IMR-90 (cell line): ENCODE results near the gene DVL2. TPM values are rescaled to one million over a fixed set of nuclear protein-coding genes. Genes with fewer than 3 reads are reported as not detected.

Experiments
- ATAC-seq: fragments of 200-7000 bp; cut with Tn5 transposase; 2 replicates; pipeline ENCODE4 v1.9.1; 2020; ENCODE audit warnings: low read depth, mild to moderate bottlenecking, moderate library complexity
- BruUV-seq: library from RNA; stranded (reverse); fragments of 400-500 nt; replicated peaks from 2 replicates; lab custom pipeline; 2021; lab: Mats Ljungman, UMichigan
- CTCF ChIA-PET: fragments of 300-600 bp; formaldehyde crosslinking; extraction: SDS; loops from one replicate; lab custom pipeline; 2021; ENCODE audit warnings: antibody characterized with exemption; lab: Yijun Ruan, JAX
- POLR2A ChIA-PET: fragments of 300-600 bp; sonication (Branson Sonifier 250); formaldehyde crosslinking; loops from one replicate; lab custom pipeline; 2022; ENCODE audit warnings: antibody characterized with exemption; ENCODE audit not compliant: unreplicated experiment; lab: Charles Lee
- DNase-seq: peaks from one replicate; pipeline ENCODE4 v3.0.0; 2013
- H2AFZ ChIP-seq: replicated peaks from 2 replicates; pipeline ENCODE3; 2013; ENCODE audit warnings: low read length, mild to moderate bottlenecking; ENCODE audit not compliant: poor library complexity
- H2AK5ac ChIP-seq: 2 replicates; pipeline ENCODE4 v1.6.1; 2013; ENCODE audit warnings: low read depth, low read length, inconsistent platforms
- H2AK9ac ChIP-seq: replicated peaks from 2 replicates; pipeline ENCODE3; 2013; ENCODE audit warnings: mild to moderate bottlenecking, low read depth, low read length, moderate library complexity; ENCODE audit not compliant: poor library complexity
- H2BK120ac ChIP-seq: 2 replicates; pipeline ENCODE4 v1.6.1; 2013; ENCODE audit warnings: low read depth, low read length, inconsistent platforms
- H2BK15ac ChIP-seq: 3 replicates; pipeline ENCODE4 v1.6.1; 2013; ENCODE audit warnings: low read depth, low read length, inconsistent platforms
- H2BK20ac ChIP-seq: 2 replicates; pipeline ENCODE4 v1.6.1; 2013; ENCODE audit warnings: low read depth, mild to moderate bottlenecking, inconsistent platforms, low read length, moderate library complexity
- H2BK5ac ChIP-seq: 2 replicates; pipeline ENCODE4 v1.6.1; 2013; ENCODE audit warnings: mild to moderate bottlenecking, low read depth, low read length, inconsistent platforms; ENCODE audit not compliant: poor library complexity, severe bottlenecking
- H3K14ac ChIP-seq: replicated peaks from 2 replicates; pipeline ENCODE4 v1.6.1; 2013; ENCODE audit warnings: low read depth, low read length, inconsistent platforms
- H3K18ac ChIP-seq: 2 replicates; pipeline ENCODE4 v1.6.1; 2013; ENCODE audit warnings: low read depth, low read length, control low read depth
- H3K23ac ChIP-seq: 2 replicates; pipeline ENCODE4 v1.6.1; 2013; ENCODE audit warnings: low read depth, low read length, inconsistent platforms
- H3K27ac ChIP-seq: 2 replicates; pipeline ENCODE4 v1.5.1; 2013; ENCODE audit warnings: mild to moderate bottlenecking, control low read depth, low read length; ENCODE audit not compliant: insufficient read depth
- H3K27me3 ChIP-seq: 2 replicates; pipeline ENCODE4 v1.6.1; 2013; ENCODE audit warnings: low read length; ENCODE audit not compliant: control insufficient read depth, insufficient read depth
- H3K36me3 ChIP-seq: 2 replicates; pipeline ENCODE4 v1.6.1; 2013; ENCODE audit warnings: low read length, mixed read lengths; ENCODE audit not compliant: control insufficient read depth, insufficient read depth
- H3K4ac ChIP-seq: 2 replicates; pipeline ENCODE4 v1.6.1; 2013; ENCODE audit warnings: low read depth, low read length, inconsistent platforms
- H3K4me1 ChIP-seq: 2 replicates; pipeline ENCODE4 v1.6.1; 2013; ENCODE audit warnings: low read length, mixed read lengths; ENCODE audit not compliant: control insufficient read depth, insufficient read depth
- H3K4me2 ChIP-seq: 2 replicates; pipeline ENCODE4 v1.6.1; 2013; ENCODE audit warnings: low read depth, mild to moderate bottlenecking, control low read depth, low read length, moderate library complexity
- H3K4me3 ChIP-seq: 2 replicates; pipeline ENCODE4 v1.5.1; 2013; ENCODE audit warnings: low read depth, mild to moderate bottlenecking, control low read depth, low read length, moderate library complexity; ENCODE audit not compliant: insufficient read depth
- H3K56ac ChIP-seq: 2 replicates; pipeline ENCODE4 v1.6.1; 2013; ENCODE audit warnings: low read length, inconsistent platforms; ENCODE audit not compliant: insufficient read depth; ENCODE audit errors: extremely low read depth
- H3K79me1 ChIP-seq, 2 experiments: 2 replicates each; pipeline ENCODE4 v1.6.1; 2013; ENCODE audit warnings: low read length in 2 of 2, inconsistent platforms in 1 of 2, low read depth in 1 of 2
- H3K9ac ChIP-seq: 2 replicates; pipeline ENCODE4 v1.6.1; 2013; ENCODE audit warnings: low read depth, low read length, control low read depth
- H3K9me1 ChIP-seq: 2 replicates; pipeline ENCODE4 v1.6.1; 2013; ENCODE audit warnings: low read length, inconsistent platforms; ENCODE audit not compliant: insufficient read depth
- H3K9me3 ChIP-seq: 2 replicates; pipeline ENCODE4 v1.6.1; 2013; ENCODE audit warnings: low read length; ENCODE audit not compliant: control insufficient read depth, insufficient read depth
- H4K20me1 ChIP-seq: 2 replicates; pipeline ENCODE4 v1.6.1; 2013; ENCODE audit warnings: low read length, inconsistent platforms; ENCODE audit not compliant: insufficient read depth
- H4K5ac ChIP-seq: 2 replicates; pipeline ENCODE4 v1.6.1; 2013; ENCODE audit warnings: mild to moderate bottlenecking, low read depth, low read length, control low read depth
- H4K8ac ChIP-seq, 2 experiments: 2 replicates each; pipeline ENCODE4 v1.6.1; 2013; ENCODE audit warnings: low read depth in 2 of 2, low read length in 2 of 2, control low read depth in 1 of 2, inconsistent platforms in 1 of 2
- H4K91ac ChIP-seq: 2 replicates; pipeline ENCODE4 v1.6.1; 2013; ENCODE audit warnings: low read depth, low read length, inconsistent platforms; ENCODE audit not compliant: insufficient read depth
- BHLHE40 ChIP-seq: fragments of 150-350 bp; IDR thresholded peaks from 2 replicates; pipeline ENCODE4 v1.6.1; 2016; ENCODE audit warnings: mild to moderate bottlenecking, low read depth, low read length
- CHD1 ChIP-seq: IDR thresholded peaks from 2 replicates; pipeline ENCODE4 v1.6.1; 2012; ENCODE audit warnings: low read depth, low read length, improper control_type of control experiment
- CTCF ChIP-seq: conservative IDR thresholded peaks from 2 replicates; pipeline ENCODE4 v1.5.1; 2012; ENCODE audit warnings: mild to moderate bottlenecking, low read depth, low read length, improper control_type of control experiment
- FOS ChIP-seq: fragments of 150-350 bp; IDR thresholded peaks from 2 replicates; pipeline ENCODE4 v1.6.1; 2016; ENCODE audit warnings: low read depth, low read length
- MXI1 ChIP-seq: IDR thresholded peaks from 2 replicates; pipeline ENCODE4 v1.6.1; 2012; ENCODE audit warnings: low read depth, mild to moderate bottlenecking, low read length, moderate library complexity, borderline replicate concordance
- NFE2L2 ChIP-seq: fragments of 150-350 bp; IDR thresholded peaks from 2 replicates; pipeline ENCODE4 v1.6.1; 2016; ENCODE audit warnings: low read depth, mild to moderate bottlenecking, low read length
- POLR2A ChIP-seq: IDR thresholded peaks from 2 replicates; pipeline ENCODE4 v1.6.1; 2012; ENCODE audit warnings: mild to moderate bottlenecking, low read depth, low read length
- RAD21 ChIP-seq: IDR thresholded peaks from 2 replicates; pipeline ENCODE4 v1.6.1; 2012; ENCODE audit warnings: low read length, improper control_type of control experiment
- RCOR1 ChIP-seq: IDR thresholded peaks from 2 replicates; pipeline ENCODE4 v1.6.1; 2012; ENCODE audit warnings: mild to moderate bottlenecking, low read length, improper control_type of control experiment; ENCODE audit not compliant: insufficient replicate concordance
- RFX5 ChIP-seq: IDR thresholded peaks from 2 replicates; pipeline ENCODE4 v1.8.0; 2012; ENCODE audit warnings: low read depth, mild to moderate bottlenecking, low read length, moderate library complexity
- WGBS, 2 experiments: methylation state at CpG; one replicate each; pipeline versions ENCODE4 v1.1.5 to v1.1.7; 2013; ENCODE audit warnings: missing lambda C conversion rate in 2 of 2; ENCODE audit not compliant: insufficient read length in 1 of 2; ENCODE audit errors: extremely low coverage in 2 of 2; 5-methylcytosine and 5-hydroxymethylcytosine counted together
- dilution Hi-C: fragments of 300-500 bp; cut with HindIII; formaldehyde crosslinking; loops from one replicate; pipeline ENCODE4 v1.14.3; 2018; ENCODE audit warnings: low sequenced_read_pairs; ENCODE audit not compliant: unreplicated experiment
- in situ Hi-C: fragments of 300-500 bp; cut with MboI; formaldehyde crosslinking; loops from 3 replicates; pipeline ENCODE4 v1.14.3; 2019; ENCODE audit warnings: low sequenced_read_pairs, inconsistent platforms, mixed read lengths
- intact Hi-C: fragments of 100-400 bp; cut with micrococcal nuclease; formaldehyde crosslinking; loops from 2 replicates; pipeline ENCODE4 v1.10.0; 2022
- polyA plus RNA-seq, 3 experiments: library from polyadenylated mRNA; depleted of rRNA; stranded (reverse); fragments of >200 nt; gene quantifications; 2 replicates each; pipeline ENCODE4 v1.2.3, GENCODE V29; 2012; ENCODE audit warnings: low replicate concordance in 1 of 3
- total RNA-seq: library from RNA; depleted of rRNA; stranded (reverse); fragments of >200 nt; gene quantifications from 2 replicates; pipeline ENCODE4 v1.2.3, GENCODE V29; 2012

The DVL2 gene
- total and polyA plus RNA-seq, 2 of the 4 experiments (the other 2 are of a cell fraction) = 11.8 to 21.3 TPM

DNA sequence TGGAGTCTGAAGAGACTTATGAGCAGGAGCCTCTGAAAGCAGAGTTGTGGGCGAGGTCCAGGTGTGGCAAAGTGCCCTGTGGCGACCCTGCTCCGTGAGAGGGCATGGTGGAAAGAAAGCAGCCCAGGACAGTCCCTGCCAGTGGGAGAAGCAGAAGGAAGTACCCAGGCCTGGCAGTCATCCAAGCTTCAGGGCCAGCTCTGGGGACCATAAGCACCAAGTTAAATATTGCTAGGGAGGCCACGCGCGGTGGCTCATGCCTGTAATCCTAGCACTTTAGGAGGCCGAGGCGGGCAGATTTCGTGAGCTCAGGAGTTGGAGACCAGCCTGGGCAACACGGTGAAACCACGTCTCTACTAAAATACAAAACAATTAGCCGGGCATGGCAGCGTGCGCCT is 50.2 kb downstream of the DVL2 start:
- POLR2A ChIA-PET = no interaction called here
- H2BK5ac ChIP-seq = no peak overlapping the region
- no peaks in the 10 kb centered on the region; the same call in 1 of the 2 replicates for H3K9me1 ChIP-seq
- no peak overlapping the region for H3K18ac ChIP-seq
- H3K36me3 ChIP-seq = peaks cover 8% of the 10 kb centered on the region
- H4K8ac ChIP-seq = no peak overlapping the region
- no peak for ATAC-seq
- TF ChIP-seq RCOR1 = no peak
- TF ChIP-seq POLR2A = no peak
- no peak for TF ChIP-seq NFE2L2
- no peak for TF ChIP-seq CHD1
- no peak for TF ChIP-seq RFX5
- no peak for TF ChIP-seq MXI1
- no peak for TF ChIP-seq CTCF
- TF ChIP-seq RAD21 = no peak
- TF ChIP-seq BHLHE40 = no peak
- TF ChIP-seq FOS = no peak
- no peaks in the 10 kb centered on the region for H3K4me1 ChIP-seq
- H2BK20ac ChIP-seq = no peak overlapping the region
- H3K4me2 ChIP-seq = no peak overlapping the region
- H3K56ac ChIP-seq = no peak overlapping the region
- no peak for DNase-seq
- no peak overlapping the region for H2BK120ac ChIP-seq
- in situ Hi-C loops = no loop called here
- no peak overlapping the region for H3K4ac ChIP-seq
- dilution Hi-C loops = no loop called here
- 92% methylated on average over 3 of the region's 14 CpGs; no CpG with 5 or more reads in 1 of the 2 experiments for WGBS, 2 experiments
- no peaks in the 10 kb centered on the region for H3K9me3 ChIP-seq
- no peaks in the 10 kb centered on the region for H3K27me3 ChIP-seq
- H3K9ac ChIP-seq = no peak overlapping the region
- no peaks in the 10 kb centered on the region for H4K20me1 ChIP-seq
- H2AK9ac ChIP-seq = no peak overlapping the region
- CTCF ChIA-PET = no interaction called here
- no peak overlapping the region for H2AK5ac ChIP-seq
- H3K4me3 ChIP-seq = no peak overlapping the region
- no peak overlapping the region for H3K23ac ChIP-seq
- H3K27ac ChIP-seq = no peak overlapping the region
- H3K14ac ChIP-seq = no peak overlapping the region
- H2BK15ac ChIP-seq = no peak overlapping the region
- H3K79me1 ChIP-seq = no peaks in the 10 kb centered on the region; a peak in 1 of 4 replicates
- no TSS peak for BruUV-seq
- H4K5ac ChIP-seq = no peak overlapping the region
- H4K91ac ChIP-seq = no peak overlapping the region
- intact Hi-C loops = no loop called here
- H2AFZ ChIP-seq = no peak overlapping the region
